LNCAP (cell line): ENCODE results near the gene TSPAN15.

ENCODE experiments used
- CTCF ChIP-seq: fragments of 450-650 bp; IDR thresholded peaks from 2 replicates; pipeline ENCODE4 v1.5.1; 2017; ENCODE audit warnings: mild to moderate bottlenecking

Gene TSPAN15

GRCh38 chr10:69553328-69553727, 102.1 kb downstream of the TSPAN15 start:
- no peak for TF ChIP-seq CTCF

- TF ChIP-seq CTCF: no peak
Measured at GRCh38 chr10:69554611-69555010, 103.3 kb downstream of the TSPAN15 start.
